Lower leg skin (tissue), 3 donors: ENCODE data around the gene RCBTB2.

Source experiments
- CTCF ChIP-seq, 3 donors: fragments of 450-650 bp; IDR thresholded peaks; one replicate each; pipeline ENCODE4 v1.5.1; 2016; ENCODE audit warnings: antibody characterized with exemption in 3 of 3, mild to moderate bottlenecking in 3 of 3, moderate library complexity in 2 of 3
- POLR2A ChIP-seq, 2 donors: fragments of 450-650 bp; IDR thresholded peaks; one replicate each; pipeline ENCODE4 v1.6.1; 2016 to 2017; ENCODE audit warnings: antibody characterized with exemption in 2 of 2, mild to moderate bottlenecking in 1 of 2, moderate library complexity in 1 of 2

GRCh38 chr13:48488995-48489394 is 43.9 kb downstream of the RCBTB2 start:
- TF ChIP-seq CTCF (IDR thresholded peaks at IDR 0.05) (no peak), POLR2A (IDR thresholded peaks at IDR 0.05) (no peak)
